CD8-positive, alpha-beta memory T cell (primary cell): ENCODE measurements around the gene SAMD4A. TPM values are rescaled to one million over a fixed set of nuclear protein-coding genes. Genes with fewer than 3 reads are reported as not detected.

ENCODE experiments used
- CTCF ChIA-PET: fragments of 350-600 bp; sonication (Branson Sonifier 250); formaldehyde crosslinking; loops from one replicate; lab custom pipeline; 2021; ENCODE audit warnings: antibody characterized with exemption; lab: Charles Lee
- POLR2A ChIA-PET: fragments of 350-600 bp; sonication (Branson Sonifier 250); formaldehyde crosslinking; loops from one replicate; lab custom pipeline; 2021; ENCODE audit warnings: antibody characterized with exemption; lab: Charles Lee
- DNase-seq, 5 donors: peaks; one replicate each; pipeline versions ENCODE4 v3.0.0 to v3.0.0-alpha.2; 2020 to 2022; ENCODE audit warnings: mixed read lengths in 1 of 5
- H3K27ac ChIP-seq: one replicate; pipeline ENCODE4 v1.7.0; 2013; ENCODE audit warnings: low read depth, mild to moderate bottlenecking, low read length, moderate library complexity
- H3K27me3 ChIP-seq: 2 replicates; pipeline ENCODE4 v1.7.0; 2013; ENCODE audit warnings: low read length, mild to moderate bottlenecking; ENCODE audit not compliant: insufficient read depth, poor library complexity, severe bottlenecking
- H3K36me3 ChIP-seq: 2 replicates; pipeline ENCODE4 v1.7.0; 2013; ENCODE audit warnings: mild to moderate bottlenecking, low read length, moderate library complexity; ENCODE audit not compliant: insufficient read depth
- H3K4me1 ChIP-seq: 2 replicates; pipeline ENCODE4 v1.7.0; 2013; ENCODE audit warnings: mild to moderate bottlenecking, low read length, moderate library complexity; ENCODE audit not compliant: insufficient read depth
- H3K4me3 ChIP-seq: 2 replicates; pipeline ENCODE4 v1.7.0; 2013; ENCODE audit warnings: mild to moderate bottlenecking, low read length
- H3K9me3 ChIP-seq: 2 replicates; pipeline ENCODE4 v1.7.0; 2013; ENCODE audit warnings: mild to moderate bottlenecking, low read length
- H3K27ac Mint-ChIP-seq, 8 donors: one replicate each; pipeline ENCODE4 v1.8.0; 2020 to 2021; ENCODE audit warnings: mixed read lengths in 8 of 8, mild to moderate bottlenecking in 6 of 8, inconsistent platforms in 3 of 8, moderate library complexity in 3 of 8
- H3K27me3 Mint-ChIP-seq, 2 donors: one replicate each; pipeline ENCODE4 v1.8.0; 2020 to 2021; ENCODE audit warnings: mixed read lengths in 2 of 2, mild to moderate bottlenecking in 1 of 2, moderate library complexity in 1 of 2
- H3K36me3 Mint-ChIP-seq, 3 donors: one replicate each; pipeline ENCODE4 v1.8.0; 2020 to 2021; ENCODE audit warnings: mixed read lengths in 3 of 3, inconsistent platforms in 1 of 3, mild to moderate bottlenecking in 1 of 3
- H3K4me1 Mint-ChIP-seq, 3 donors: one replicate each; pipeline ENCODE4 v1.8.0; 2020 to 2021; ENCODE audit warnings: mixed read lengths in 3 of 3, inconsistent platforms in 1 of 3, mild to moderate bottlenecking in 1 of 3
- H3K4me3 Mint-ChIP-seq, 7 donors: one replicate each; pipeline ENCODE4 v1.8.0; 2020 to 2021; ENCODE audit warnings: mixed read lengths in 7 of 7, mild to moderate bottlenecking in 6 of 7, moderate library complexity in 4 of 7, inconsistent platforms in 2 of 7
- H3K9me3 Mint-ChIP-seq, 5 donors: one replicate each; pipeline ENCODE4 v1.8.0; 2020 to 2022; ENCODE audit warnings: mixed read lengths in 5 of 5, mild to moderate bottlenecking in 3 of 5, moderate library complexity in 2 of 5, inconsistent platforms in 1 of 5
- polyA plus RNA-seq: library from polyadenylated mRNA; unstranded; fragments of 300-500 nt; fragmentation: Illumina TruSeq; gene quantifications from one replicate; pipeline ENCODE4 v1.2.3, GENCODE V29; 2021
- total RNA-seq, 2 experiments: library from RNA; stranded (reverse); gene quantifications; one replicate each; pipeline ENCODE4 v1.2.3, GENCODE V29; 2021

Gene SAMD4A
- total and polyA plus RNA-seq, 3 experiments from 2014 or later: 2.4 to 2.7 TPM; not detected in 1

DNA sequence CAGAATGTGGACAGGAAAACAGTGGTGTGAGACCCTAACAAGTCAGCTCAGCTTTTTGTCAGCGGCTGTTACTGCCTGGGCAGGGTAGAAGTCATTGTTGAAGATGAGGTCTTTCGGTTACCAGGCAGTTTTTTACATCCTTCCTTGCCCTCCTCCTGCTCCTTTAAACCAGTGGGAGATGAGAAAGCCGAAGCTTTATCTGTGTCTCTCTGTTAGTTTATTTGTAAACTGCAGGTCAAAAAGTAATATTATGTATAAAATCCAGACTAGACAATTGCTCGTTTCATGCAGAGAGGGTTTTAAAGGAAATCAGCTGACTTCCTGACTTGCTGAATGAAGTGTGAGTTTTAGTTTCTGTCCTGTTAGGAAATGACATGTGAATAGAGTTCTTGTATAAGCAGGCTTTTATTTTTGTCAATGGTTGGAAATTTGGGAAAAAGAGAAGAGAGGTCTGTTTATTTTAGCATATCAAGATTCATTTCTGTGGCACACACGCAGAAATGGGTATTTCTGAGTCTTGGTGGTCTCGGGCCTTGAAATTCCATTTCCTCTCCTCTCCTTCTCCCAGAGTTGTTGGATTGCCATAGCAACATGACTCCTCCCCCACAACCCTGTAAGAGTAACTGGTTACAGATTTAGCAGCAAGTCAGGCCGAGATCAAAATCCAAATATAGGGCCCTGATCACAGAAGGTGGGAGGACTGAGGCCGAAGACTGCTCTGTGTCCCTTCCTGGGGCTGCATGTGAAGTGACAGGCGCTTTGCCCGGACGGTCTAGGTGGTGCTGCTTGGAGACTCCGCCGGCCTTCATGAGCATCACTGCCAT lies 60.8 kb downstream of the SAMD4A start:
- POLR2A ChIA-PET: no interaction called here
- Histone ChIP-seq H3K27me3 (no peaks in the 10 kb centered on the region), H3K4me1 (peaks cover 34% of the 10 kb centered on the region), H3K4me3 (peak overlapping the region; percentile 52), H3K27ac (peak overlapping the region; percentile 51), H3K36me3 (no peaks in the 10 kb centered on the region), H3K9me3 (no peaks in the 10 kb centered on the region)
- H3K27ac Mint-ChIP-seq: peak overlapping the region; percentile 76 to 95 (median 91)
- peaks cover 0 to 3% (median 0%) of the 10 kb centered on the region in 3 donors for H3K36me3 Mint-ChIP-seq
- CTCF ChIA-PET: interaction anchor here (0.9 to 1.2 kb wide), 2 partner anchors 15 to 64 kb away, joined by 3 to 4 read pairs; no protein-coding TSS in a partner anchor
- no peaks in the 10 kb centered on the region for H3K27me3 Mint-ChIP-seq
- peak in 3 of 5 donors; percentile 11 to 50 (median 49) for DNase-seq
- H3K4me3 Mint-ChIP-seq: peak overlapping the region; percentile 59 to 86 (median 81)
- no peaks in the 10 kb centered on the region for H3K9me3 Mint-ChIP-seq
- H3K4me1 Mint-ChIP-seq: peaks cover 41 to 50% (median 43%) of the 10 kb centered on the region in 3 donors

DNA sequence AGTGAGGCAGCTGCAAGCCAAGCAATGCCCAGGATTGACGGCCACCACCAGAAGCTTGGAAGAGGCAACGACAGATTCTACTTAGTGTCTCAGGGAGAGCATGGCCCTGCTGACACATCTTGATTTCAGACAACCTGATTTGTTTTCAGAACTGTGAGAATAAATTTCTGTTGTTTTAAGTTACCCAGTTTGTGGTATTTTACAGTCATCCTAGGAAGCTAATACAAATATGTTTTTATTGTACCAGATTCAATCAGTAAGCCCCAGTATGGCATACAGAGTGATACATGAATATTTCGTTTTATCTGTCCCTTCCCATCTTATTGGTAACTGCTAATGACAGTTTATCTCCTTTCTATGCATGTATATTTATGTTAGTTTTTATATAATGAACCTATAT lies 62.3 kb downstream of the SAMD4A start:
- Histone ChIP-seq H3K9me3 (no peaks in the 10 kb centered on the region), H3K27ac (no peak overlapping the region), H3K4me1 (peaks cover 34% of the 10 kb centered on the region), H3K36me3 (no peaks in the 10 kb centered on the region), H3K4me3 (no peak overlapping the region), H3K27me3 (no peaks in the 10 kb centered on the region)
- Mint-ChIP-seq H3K27ac (peak overlapping the region in 5 of 8 donors; percentile 34 to 95 (median 91)), H3K36me3 (no peaks in the 10 kb centered on the region), H3K4me1 (peaks cover 41 to 50% (median 43%) of the 10 kb centered on the region in 3 donors), H3K9me3 (no peaks in the 10 kb centered on the region), H3K4me3 (peak overlapping the region in 5 of 7 donors; percentile 4 to 86 (median 71)), H3K27me3 (peaks cover 5 to 6% of the 10 kb centered on the region in 2 donors)
- ChIA-PET CTCF (no interaction called here), POLR2A (no interaction called here)
- DNase-seq: no peak

DNA sequence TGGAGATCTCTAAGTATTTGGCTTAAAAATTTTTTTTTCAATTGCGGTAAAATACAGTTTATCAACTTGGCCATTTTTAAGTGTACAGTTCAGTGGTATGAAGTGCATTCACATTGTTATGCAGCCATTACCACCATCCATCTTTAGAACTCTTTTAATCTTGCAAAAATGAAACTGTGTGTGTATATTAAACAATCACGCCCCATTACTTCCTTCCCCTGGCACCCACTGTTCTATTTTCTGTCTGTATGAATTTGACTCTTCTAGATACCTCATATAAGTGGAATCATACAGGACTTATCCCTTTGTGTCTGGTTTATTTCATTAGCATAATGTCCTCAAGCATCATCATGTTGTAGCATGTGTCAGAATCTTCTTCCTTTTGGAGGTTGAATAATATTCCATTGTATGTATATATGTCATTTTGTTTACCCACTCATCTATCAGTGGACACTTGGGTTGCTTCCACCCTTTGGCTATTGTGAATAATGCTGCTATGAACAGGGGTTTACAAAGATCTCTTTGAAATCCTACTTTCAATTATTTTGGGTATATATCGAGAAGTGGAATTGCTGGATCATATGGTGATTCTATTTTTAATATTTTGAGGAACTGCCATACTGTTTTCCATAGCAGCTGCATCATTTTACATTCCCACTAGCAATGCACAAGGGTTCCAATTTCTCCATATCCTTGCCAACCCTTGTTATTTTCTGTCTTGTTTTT lies 62.9 kb downstream of the SAMD4A start:
- peaks cover 41 to 50% (median 43%) of the 10 kb centered on the region in 3 donors for H3K4me1 Mint-ChIP-seq
- H3K9me3 Mint-ChIP-seq: no peaks in the 10 kb centered on the region
- no peak for DNase-seq
- no peak overlapping the region for H3K4me3 ChIP-seq
- H3K27ac ChIP-seq: no peak overlapping the region
- H3K36me3 Mint-ChIP-seq: no peaks in the 10 kb centered on the region
- peaks cover 5 to 6% of the 10 kb centered on the region in 2 donors for H3K27me3 Mint-ChIP-seq
- peak overlapping the region in 7 of 8 donors; percentile 1 to 89 (median 36) for H3K27ac Mint-ChIP-seq
- ChIA-PET CTCF (no interaction called here), POLR2A (no interaction called here)
- peaks cover 34% of the 10 kb centered on the region for H3K4me1 ChIP-seq
- peak overlapping the region in 4 of 7 donors; percentile 6 to 61 (median 36) for H3K4me3 Mint-ChIP-seq
- no peaks in the 10 kb centered on the region for H3K27me3 ChIP-seq
- H3K9me3 ChIP-seq: no peaks in the 10 kb centered on the region
- H3K36me3 ChIP-seq: no peaks in the 10 kb centered on the region

DNA sequence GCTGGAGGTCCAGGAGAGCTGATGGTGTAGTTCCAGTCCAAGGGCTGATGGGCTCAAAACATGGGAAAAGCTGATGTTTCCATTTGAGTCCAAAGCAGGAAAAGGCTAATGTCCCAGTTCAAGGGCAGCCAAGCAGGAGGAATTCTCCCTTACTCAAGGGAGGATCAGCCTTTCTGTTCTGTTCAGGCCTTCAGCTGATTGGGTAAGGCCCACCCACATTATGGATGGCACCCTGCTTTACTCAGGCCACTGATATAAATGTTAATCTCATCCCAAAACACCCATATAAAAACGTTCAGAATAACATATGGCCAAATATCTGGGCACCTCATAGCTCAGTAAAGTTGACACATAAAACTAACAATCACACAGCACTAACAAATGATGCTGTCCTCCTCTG lies 64.1 kb downstream of the SAMD4A start:
- Histone ChIP-seq H3K27ac (no peak overlapping the region), H3K9me3 (no peaks in the 10 kb centered on the region), H3K27me3 (no peaks in the 10 kb centered on the region), H3K36me3 (no peaks in the 10 kb centered on the region), H3K4me3 (no peak overlapping the region), H3K4me1 (peaks cover 34% of the 10 kb centered on the region)
- ChIA-PET POLR2A (interaction anchor here (0.7 kb wide), 1 partner anchor 66 kb away, joined by 3 read pairs; no protein-coding TSS in a partner anchor), CTCF (interaction anchor here (0.8 to 1.9 kb wide), 2 partner anchors 12 to 67 kb away, joined by 3 to 5 read pairs; no protein-coding TSS in a partner anchor)
- no peaks in the 10 kb centered on the region for H3K36me3 Mint-ChIP-seq
- H3K4me1 Mint-ChIP-seq: peaks cover 40 to 46% (median 41%) of the 10 kb centered on the region in 3 donors
- no peak overlapping the region for H3K27ac Mint-ChIP-seq
- H3K27me3 Mint-ChIP-seq: peaks cover 5 to 11% of the 10 kb centered on the region in 2 donors
- H3K9me3 Mint-ChIP-seq: no peaks in the 10 kb centered on the region
- H3K4me3 Mint-ChIP-seq: no peak overlapping the region
- no peak for DNase-seq

DNA sequence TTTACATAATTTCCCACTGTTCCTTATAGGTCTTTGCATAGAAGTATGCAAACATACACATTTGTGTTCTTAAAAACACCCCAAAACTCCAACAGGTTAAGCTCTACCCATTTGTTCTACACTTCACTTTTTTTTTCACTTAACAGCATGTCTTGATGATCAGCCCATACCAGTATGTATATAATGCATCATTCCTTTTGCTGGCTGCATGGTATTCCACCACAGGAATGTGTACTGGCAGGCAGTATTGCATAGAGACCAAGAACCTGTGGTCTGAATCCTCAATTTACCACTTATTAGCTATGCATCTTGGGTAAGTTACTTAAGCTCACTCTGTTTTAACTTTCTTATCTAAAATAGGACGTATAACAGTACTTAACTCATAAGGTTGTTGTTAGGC lies 65.5 kb downstream of the SAMD4A start:
- CTCF ChIA-PET: interaction anchor here (1.2 kb wide), 1 partner anchor 99 kb away, joined by 3 read pairs; no protein-coding TSS in a partner anchor
- Mint-ChIP-seq H3K4me3 (no peak overlapping the region), H3K9me3 (no peaks in the 10 kb centered on the region), H3K27ac (no peak overlapping the region), H3K36me3 (peaks cover 0 to 2% (median 0%) of the 10 kb centered on the region in 3 donors), H3K4me1 (peaks cover 29 to 31% (median 30%) of the 10 kb centered on the region in 3 donors), H3K27me3 (peaks cover 6 to 11% of the 10 kb centered on the region in 2 donors)
- Histone ChIP-seq H3K9me3 (no peaks in the 10 kb centered on the region), H3K36me3 (no peaks in the 10 kb centered on the region), H3K27ac (no peak overlapping the region), H3K4me3 (no peak overlapping the region), H3K4me1 (peaks cover 26% of the 10 kb centered on the region), H3K27me3 (no peaks in the 10 kb centered on the region)
- DNase-seq: no peak
- POLR2A ChIA-PET: no interaction called here

DNA sequence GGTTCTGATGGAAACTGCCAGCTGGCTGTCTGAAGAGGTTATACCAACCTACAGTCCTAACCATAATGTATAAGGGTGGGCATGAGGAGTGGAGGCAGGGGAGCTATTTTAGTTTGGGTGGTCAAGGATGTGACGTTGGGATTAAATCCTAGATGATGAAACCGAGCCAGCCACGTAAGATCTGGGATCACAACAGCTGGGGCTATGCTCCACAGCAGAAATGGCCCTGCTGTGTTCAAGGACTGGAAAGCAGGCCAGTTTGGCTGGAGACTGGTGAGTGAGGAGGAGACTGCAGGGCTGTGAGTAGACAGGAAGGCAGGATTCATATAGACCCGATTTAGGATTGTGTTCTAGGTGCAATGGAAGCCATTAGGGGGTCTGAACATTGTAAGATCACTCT lies 66.1 kb downstream of the SAMD4A start:
- Mint-ChIP-seq H3K4me1 (peaks cover 23 to 25% (median 24%) of the 10 kb centered on the region in 3 donors), H3K9me3 (no peaks in the 10 kb centered on the region), H3K27me3 (peaks cover 6 to 11% of the 10 kb centered on the region in 2 donors), H3K4me3 (no peak overlapping the region), H3K27ac (no peak overlapping the region), H3K36me3 (peaks cover 0 to 2% (median 0%) of the 10 kb centered on the region in 3 donors)
- no peaks in the 10 kb centered on the region for H3K27me3 ChIP-seq
- peaks cover 20% of the 10 kb centered on the region for H3K4me1 ChIP-seq
- no peak for DNase-seq
- ChIA-PET CTCF (interaction anchor here (1.2 kb wide), 1 partner anchor 99 kb away, joined by 3 read pairs; no protein-coding TSS in a partner anchor), POLR2A (no interaction called here)
- H3K36me3 ChIP-seq: no peaks in the 10 kb centered on the region
- H3K4me3 ChIP-seq: no peak overlapping the region
- H3K27ac ChIP-seq: no peak overlapping the region
- H3K9me3 ChIP-seq: no peaks in the 10 kb centered on the region

DNA sequence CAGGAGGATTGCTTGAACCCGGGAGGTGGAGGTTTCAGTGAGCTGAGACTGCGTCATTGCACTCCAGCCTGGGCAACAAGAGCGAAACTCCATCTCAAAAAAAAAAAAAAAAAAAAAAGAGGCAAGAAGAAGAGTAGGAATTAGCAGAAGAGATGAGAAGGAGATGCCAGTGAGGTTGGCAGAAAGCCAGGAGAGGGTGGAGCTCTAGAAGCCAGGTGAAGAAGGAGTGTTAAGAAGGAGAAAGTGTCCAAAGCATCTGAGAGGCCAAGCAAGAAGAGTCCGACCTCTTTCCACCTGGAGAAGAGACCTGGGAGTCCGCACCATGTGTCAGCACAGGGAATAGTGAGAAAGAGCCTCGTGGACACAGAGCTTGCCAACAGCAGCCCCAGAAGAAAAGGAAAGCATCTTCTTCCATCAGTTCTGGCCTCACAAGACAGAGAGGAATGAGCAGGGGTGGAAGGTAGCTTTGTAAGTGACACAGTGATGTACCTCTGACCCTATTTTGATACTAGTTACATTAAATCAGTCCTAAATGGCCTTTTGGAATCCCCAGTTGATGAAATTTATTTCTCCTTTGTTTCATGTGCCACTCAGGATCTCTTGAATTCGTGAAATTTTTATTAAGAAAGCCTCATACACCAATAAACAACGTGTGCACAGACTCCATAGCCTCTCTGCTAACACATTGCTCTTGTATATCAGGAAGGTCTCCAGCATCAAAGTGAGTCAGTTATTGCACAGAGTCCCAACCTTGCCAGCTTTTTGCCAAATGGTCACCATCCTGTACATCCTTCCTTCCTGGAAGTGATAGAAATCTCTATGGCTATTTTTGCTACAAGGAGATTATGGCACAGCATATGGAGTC lies 70.6 kb downstream of the SAMD4A start:
- Histone ChIP-seq H3K36me3 (no peaks in the 10 kb centered on the region), H3K4me3 (no peak overlapping the region), H3K9me3 (no peaks in the 10 kb centered on the region), H3K27ac (no peak overlapping the region), H3K27me3 (no peaks in the 10 kb centered on the region), H3K4me1 (no peaks in the 10 kb centered on the region)
- Mint-ChIP-seq H3K36me3 (peaks cover 0 to 4% (median 0%) of the 10 kb centered on the region in 3 donors), H3K9me3 (no peaks in the 10 kb centered on the region), H3K4me3 (no peak overlapping the region), H3K27me3 (peaks cover 9 to 19% of the 10 kb centered on the region in 2 donors), H3K4me1 (no peaks in the 10 kb centered on the region), H3K27ac (peak overlapping the region in 1 of 8 donors; percentile 12)
- no peak for DNase-seq
- CTCF ChIA-PET: interaction anchor here (1.0 kb wide), 1 partner anchor 71 kb away, joined by 3 read pairs; the partner anchor contains the start of gene SAMD4A
- POLR2A ChIA-PET: no interaction called here
